ENCODE results near the gene PCP4.

PCP4 gene

GRCh38 chr21:39918558-39918957, 51.3 kb downstream of the PCP4 start:
- Histone ChIP-seq H3K4me3 (no peak overlapping the region), H3K9ac (ENCODE audit: insufficient read length) (no peak overlapping the region), H3K36me3 (ENCODE audit: insufficient read depth, low read length) (no peaks in the 10 kb centered on the region), H3K9me3 (ENCODE audit: low read depth, low read length) (no peaks in the 10 kb centered on the region), H3K27ac (no peak overlapping the region)
- TF ChIP-seq POLR2AphosphoS5 (IDR thresholded peaks at IDR 0.05; ENCODE audit: borderline replicate concordance, low read depth, low read length) (no peak), EZH2 (IDR thresholded peaks at IDR 0.05) (no peak), FOXP2 (optimal IDR thresholded peaks at IDR 0.05; ENCODE audit: control extremely low read depth, extremely low read length, insufficient read depth) (no peak)
- DNase-seq (ENCODE audit: low read depth, low spot score): no peak

GRCh38 chr21:39923476-39923875, 56.2 kb downstream of the PCP4 start:
- DNase-seq (ENCODE audit: low read depth, low spot score): no peak
- Histone ChIP-seq H3K9me3 (ENCODE audit: low read depth, low read length) (no peaks in the 10 kb centered on the region), H3K27ac (no peak overlapping the region), H3K9ac (ENCODE audit: insufficient read length) (no peak overlapping the region), H3K4me3 (no peak overlapping the region), H3K36me3 (ENCODE audit: insufficient read depth, low read length) (no peaks in the 10 kb centered on the region)
- TF ChIP-seq EZH2 (IDR thresholded peaks at IDR 0.05) (no peak), POLR2AphosphoS5 (IDR thresholded peaks at IDR 0.05; ENCODE audit: borderline replicate concordance, low read depth, low read length) (no peak), FOXP2 (optimal IDR thresholded peaks at IDR 0.05; ENCODE audit: control extremely low read depth, extremely low read length, insufficient read depth) (no peak)

GRCh38 chr21:39924577-39925308, 57.5 kb downstream of the PCP4 start:
- TF ChIP-seq FOXP2 (optimal IDR thresholded peaks at IDR 0.05; ENCODE audit: control extremely low read depth, extremely low read length, insufficient read depth) (no peak), POLR2AphosphoS5 (IDR thresholded peaks at IDR 0.05; ENCODE audit: borderline replicate concordance, low read depth, low read length) (no peak), EZH2 (IDR thresholded peaks at IDR 0.05) (no peak)
- no peaks in the 10 kb centered on the region for H3K9me3 ChIP-seq (ENCODE audit: low read depth, low read length)
- H3K36me3 ChIP-seq (ENCODE audit: insufficient read depth, low read length): no peaks in the 10 kb centered on the region

GRCh38 chr21:39927304-39927886, 60.2 kb downstream of the PCP4 start:
- H3K9ac ChIP-seq (ENCODE audit: insufficient read length): no peak overlapping the region
- no peaks in the 10 kb centered on the region for H3K36me3 ChIP-seq (ENCODE audit: insufficient read depth, low read length)
- no peak for TF ChIP-seq EZH2 (IDR thresholded peaks at IDR 0.05)
- no peak for TF ChIP-seq FOXP2 (optimal IDR thresholded peaks at IDR 0.05; ENCODE audit: control extremely low read depth, extremely low read length, insufficient read depth)
- TF ChIP-seq POLR2AphosphoS5 (IDR thresholded peaks at IDR 0.05; ENCODE audit: borderline replicate concordance, low read depth, low read length): no peak
- H3K27ac ChIP-seq: no peak overlapping the region
- H3K9me3 ChIP-seq (ENCODE audit: low read depth, low read length): no peaks in the 10 kb centered on the region
- H3K4me3 ChIP-seq: no peak overlapping the region
- DNase-seq (ENCODE audit: low read depth, low spot score): no peak

More at GRCh38 chr21:39924577-39925308, 57.5 kb downstream of the PCP4 start:
- Histone ChIP-seq H3K4me3 (no peak overlapping the region), H3K27ac (no peak overlapping the region), H3K9ac (ENCODE audit: insufficient read length) (no peak overlapping the region)
- DNase-seq (ENCODE audit: low read depth, low spot score): no peak

GRCh38 chr21:39932335-39932734, 65.1 kb downstream of the PCP4 start:
- H3K27ac ChIP-seq: no peak overlapping the region
- no peak for DNase-seq (ENCODE audit: low read depth, low spot score)
- H3K9me3 ChIP-seq (ENCODE audit: low read depth, low read length): no peaks in the 10 kb centered on the region
- no peak for TF ChIP-seq FOXP2 (optimal IDR thresholded peaks at IDR 0.05; ENCODE audit: control extremely low read depth, extremely low read length, insufficient read depth)
- TF ChIP-seq EZH2 (IDR thresholded peaks at IDR 0.05): no peak
- no peak for TF ChIP-seq POLR2AphosphoS5 (IDR thresholded peaks at IDR 0.05; ENCODE audit: borderline replicate concordance, low read depth, low read length)
- no peaks in the 10 kb centered on the region for H3K36me3 ChIP-seq (ENCODE audit: insufficient read depth, low read length)
- H3K4me3 ChIP-seq: no peak overlapping the region
- H3K9ac ChIP-seq (ENCODE audit: insufficient read length): no peak overlapping the region

DNA sequence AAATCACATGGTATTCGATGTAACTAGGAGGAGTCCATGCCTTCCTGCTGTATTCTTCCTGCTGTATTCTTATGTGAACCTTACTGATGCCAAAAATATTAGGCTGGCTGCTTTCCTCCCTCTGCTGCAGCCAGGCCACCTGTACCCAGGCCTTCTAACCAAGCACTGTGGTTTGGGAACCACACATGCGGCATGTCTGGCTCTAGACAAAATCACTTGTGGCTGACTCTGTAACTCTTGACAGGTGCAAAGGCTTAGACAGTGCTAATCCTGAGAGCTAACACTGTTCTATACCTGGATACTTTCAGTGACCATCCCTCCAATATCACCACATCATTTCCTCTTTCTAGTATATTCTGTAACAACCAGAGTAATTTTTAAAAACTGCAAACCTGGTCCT, 67.7 kb downstream of the PCP4 start:
- no peaks in the 10 kb centered on the region for H3K36me3 ChIP-seq (ENCODE audit: insufficient read depth, low read length)
- no peak overlapping the region for H3K9ac ChIP-seq (ENCODE audit: insufficient read length)
- H3K9me3 ChIP-seq (ENCODE audit: low read depth, low read length): no peaks in the 10 kb centered on the region
- no peak for DNase-seq (ENCODE audit: low read depth, low spot score)
- no peak overlapping the region for H3K4me3 ChIP-seq
- TF ChIP-seq POLR2AphosphoS5 (IDR thresholded peaks at IDR 0.05; ENCODE audit: borderline replicate concordance, low read depth, low read length) (no peak), EZH2 (IDR thresholded peaks at IDR 0.05) (no peak), FOXP2 (optimal IDR thresholded peaks at IDR 0.05; ENCODE audit: control extremely low read depth, extremely low read length, insufficient read depth) (no peak)
- H3K27ac ChIP-seq: no peak overlapping the region

DNA sequence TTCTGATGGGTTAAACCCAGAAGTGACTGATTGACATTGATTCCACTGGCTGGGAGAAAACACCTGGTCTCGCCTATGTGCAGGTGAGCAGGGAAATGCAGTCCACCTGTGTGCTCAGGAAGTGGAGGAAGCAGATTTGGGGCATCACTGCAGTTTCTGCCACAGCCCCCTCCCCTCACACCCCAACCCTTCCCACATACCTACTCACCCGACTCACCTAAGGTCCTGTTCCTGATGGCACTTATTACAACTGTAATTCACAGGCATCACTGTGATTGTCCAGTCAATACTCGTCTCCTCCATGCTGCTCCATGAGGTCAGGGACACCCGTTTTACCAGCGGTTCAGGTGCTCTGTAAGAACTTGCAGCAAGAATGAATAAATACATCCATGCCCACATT, 68.5 kb downstream of the PCP4 start:
- Histone ChIP-seq H3K9me3 (ENCODE audit: low read depth, low read length) (no peaks in the 10 kb centered on the region), H3K9ac (ENCODE audit: insufficient read length) (no peak overlapping the region), H3K4me3 (no peak overlapping the region), H3K27ac (no peak overlapping the region), H3K36me3 (ENCODE audit: insufficient read depth, low read length) (no peaks in the 10 kb centered on the region)
- TF ChIP-seq POLR2AphosphoS5 (IDR thresholded peaks at IDR 0.05; ENCODE audit: borderline replicate concordance, low read depth, low read length): no peak
- no peak for TF ChIP-seq EZH2 (IDR thresholded peaks at IDR 0.05)
- TF ChIP-seq FOXP2 (optimal IDR thresholded peaks at IDR 0.05; ENCODE audit: control extremely low read depth, extremely low read length, insufficient read depth): no peak
- DNase-seq (ENCODE audit: low read depth, low spot score): no peak

DNA sequence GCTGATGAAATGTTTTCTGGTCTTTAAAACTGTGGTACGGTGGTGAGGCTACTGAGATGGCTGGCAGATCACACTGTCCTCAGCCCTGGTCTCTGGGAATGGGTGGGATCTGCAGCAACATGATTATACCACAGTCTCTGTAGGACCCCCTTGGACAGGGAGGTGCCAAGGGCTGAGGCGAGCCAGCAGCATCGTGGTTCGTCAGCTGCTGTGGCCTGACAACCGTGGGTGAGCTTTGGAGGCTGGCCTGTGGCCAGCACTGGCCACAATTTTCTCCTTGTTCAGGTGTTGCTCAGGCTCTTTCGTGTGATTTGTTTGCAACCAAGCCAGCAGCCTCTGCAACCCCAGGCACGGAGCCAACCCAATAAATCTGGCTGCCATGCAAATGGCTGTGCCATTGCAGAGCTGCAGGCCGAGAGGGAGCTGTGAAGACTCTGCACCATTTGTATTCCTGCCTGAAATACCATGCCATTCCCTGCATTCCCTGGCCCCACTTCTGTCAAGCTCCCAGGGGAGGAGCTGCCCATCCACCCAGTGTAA, 70.9 kb downstream of the PCP4 start:
- no peaks in the 10 kb centered on the region for H3K36me3 ChIP-seq (ENCODE audit: insufficient read depth, low read length)
- no peaks in the 10 kb centered on the region for H3K9me3 ChIP-seq (ENCODE audit: low read depth, low read length)
- TF ChIP-seq EZH2 (IDR thresholded peaks at IDR 0.05): no peak
- TF ChIP-seq FOXP2 (optimal IDR thresholded peaks at IDR 0.05; ENCODE audit: control extremely low read depth, extremely low read length, insufficient read depth): no peak
- no peak for TF ChIP-seq POLR2AphosphoS5 (IDR thresholded peaks at IDR 0.05; ENCODE audit: borderline replicate concordance, low read depth, low read length)
- no peak overlapping the region for H3K27ac ChIP-seq
- no peak for DNase-seq (ENCODE audit: low read depth, low spot score)
- no peak overlapping the region for H3K9ac ChIP-seq (ENCODE audit: insufficient read length)
- H3K4me3 ChIP-seq: no peak overlapping the region
